Hepatocyte (in vitro differentiated cells): ENCODE measurements around the gene HYCC1.

ENCODE experiments used
- EZH2 ChIP-seq: fragments of 200-600 bp; sonication (generic); IDR thresholded peaks from 2 replicates; pipeline ENCODE4 v1.6.1; 2016; ENCODE audit warnings: antibody characterized with exemption, mild to moderate bottlenecking, borderline replicate concordance
- EZH2phosphoT487 ChIP-seq: fragments of 200-600 bp; sonication (generic); IDR thresholded peaks from one replicate; pipeline ENCODE4 v1.6.1; 2018; ENCODE audit warnings: antibody characterized with exemption, mild to moderate bottlenecking, low read depth, moderate library complexity; ENCODE audit not compliant: unreplicated experiment, severe bottlenecking
- TF ChIP-seq, protein P1 (sequence below): fragments of 200-600 bp; sonication (generic); IDR thresholded peaks from 2 replicates; pipeline ENCODE4 v1.5.1; 2016; ENCODE audit warnings: antibody characterized with exemption, mild to moderate bottlenecking; ENCODE audit not compliant: poor library complexity

DNA sequence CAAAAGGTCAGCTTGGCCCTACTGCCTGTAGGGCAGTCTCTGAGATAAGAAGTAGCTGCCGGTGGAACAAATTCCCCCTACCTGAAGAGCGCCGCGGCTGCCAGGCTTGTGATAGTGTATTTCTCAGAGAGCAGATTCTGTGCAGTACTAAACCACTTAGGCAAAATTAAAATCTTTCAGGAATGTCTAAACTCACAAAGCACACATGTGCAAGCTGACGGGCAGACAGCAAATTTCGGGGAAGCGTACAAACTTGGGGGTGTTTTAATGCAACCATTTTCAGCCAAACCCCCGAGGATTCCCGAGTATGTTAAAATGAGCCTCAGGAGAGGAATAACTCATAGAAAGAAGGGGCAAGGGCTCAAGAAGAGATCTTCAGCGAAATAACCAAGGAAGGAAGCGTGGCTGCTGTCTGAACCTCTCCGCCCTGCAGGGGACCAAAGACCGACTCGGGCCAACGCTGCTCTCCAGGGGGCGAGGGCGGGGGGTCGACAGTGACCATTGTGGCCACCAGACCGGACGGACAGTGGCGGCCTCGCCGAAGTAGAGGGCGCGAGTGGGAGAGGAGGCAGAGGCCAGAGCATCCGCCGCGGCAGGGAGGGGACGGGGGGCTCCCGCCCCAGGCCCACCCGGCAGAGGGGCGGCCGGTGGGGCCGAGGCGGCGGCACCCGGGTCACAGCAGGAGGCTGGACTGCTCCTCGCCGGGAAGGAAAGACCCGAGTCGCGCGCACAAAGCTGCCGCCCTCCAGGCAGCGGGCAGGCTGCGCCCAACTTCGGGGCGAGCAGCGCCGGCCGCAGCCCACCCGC, 819 bp downstream of the HYCC1 start:
- TF ChIP-seq EZH2 (no peak), EZH2phosphoT487 (no peak)
- TF ChIP-seq, protein P1, sequence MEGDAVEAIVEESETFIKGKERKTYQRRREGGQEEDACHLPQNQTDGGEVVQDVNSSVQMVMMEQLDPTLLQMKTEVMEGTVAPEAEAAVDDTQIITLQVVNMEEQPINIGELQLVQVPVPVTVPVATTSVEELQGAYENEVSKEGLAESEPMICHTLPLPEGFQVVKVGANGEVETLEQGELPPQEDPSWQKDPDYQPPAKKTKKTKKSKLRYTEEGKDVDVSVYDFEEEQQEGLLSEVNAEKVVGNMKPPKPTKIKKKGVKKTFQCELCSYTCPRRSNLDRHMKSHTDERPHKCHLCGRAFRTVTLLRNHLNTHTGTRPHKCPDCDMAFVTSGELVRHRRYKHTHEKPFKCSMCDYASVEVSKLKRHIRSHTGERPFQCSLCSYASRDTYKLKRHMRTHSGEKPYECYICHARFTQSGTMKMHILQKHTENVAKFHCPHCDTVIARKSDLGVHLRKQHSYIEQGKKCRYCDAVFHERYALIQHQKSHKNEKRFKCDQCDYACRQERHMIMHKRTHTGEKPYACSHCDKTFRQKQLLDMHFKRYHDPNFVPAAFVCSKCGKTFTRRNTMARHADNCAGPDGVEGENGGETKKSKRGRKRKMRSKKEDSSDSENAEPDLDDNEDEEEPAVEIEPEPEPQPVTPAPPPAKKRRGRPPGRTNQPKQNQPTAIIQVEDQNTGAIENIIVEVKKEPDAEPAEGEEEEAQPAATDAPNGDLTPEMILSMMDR = peak; percentile 2
